DMS 273 (cell line): ENCODE measurements around the gene C7orf25.
A peak's percentile ranks its signal among the peaks of the same experiment; 100 is the strongest.

Experiments used
- DNase-seq: peaks from one replicate; lab custom pipeline; 2025; ENCODE audit not compliant: unreplicated experiment; lab: John Stamatoyannopoulos, UW

C7orf25 gene

DNA sequence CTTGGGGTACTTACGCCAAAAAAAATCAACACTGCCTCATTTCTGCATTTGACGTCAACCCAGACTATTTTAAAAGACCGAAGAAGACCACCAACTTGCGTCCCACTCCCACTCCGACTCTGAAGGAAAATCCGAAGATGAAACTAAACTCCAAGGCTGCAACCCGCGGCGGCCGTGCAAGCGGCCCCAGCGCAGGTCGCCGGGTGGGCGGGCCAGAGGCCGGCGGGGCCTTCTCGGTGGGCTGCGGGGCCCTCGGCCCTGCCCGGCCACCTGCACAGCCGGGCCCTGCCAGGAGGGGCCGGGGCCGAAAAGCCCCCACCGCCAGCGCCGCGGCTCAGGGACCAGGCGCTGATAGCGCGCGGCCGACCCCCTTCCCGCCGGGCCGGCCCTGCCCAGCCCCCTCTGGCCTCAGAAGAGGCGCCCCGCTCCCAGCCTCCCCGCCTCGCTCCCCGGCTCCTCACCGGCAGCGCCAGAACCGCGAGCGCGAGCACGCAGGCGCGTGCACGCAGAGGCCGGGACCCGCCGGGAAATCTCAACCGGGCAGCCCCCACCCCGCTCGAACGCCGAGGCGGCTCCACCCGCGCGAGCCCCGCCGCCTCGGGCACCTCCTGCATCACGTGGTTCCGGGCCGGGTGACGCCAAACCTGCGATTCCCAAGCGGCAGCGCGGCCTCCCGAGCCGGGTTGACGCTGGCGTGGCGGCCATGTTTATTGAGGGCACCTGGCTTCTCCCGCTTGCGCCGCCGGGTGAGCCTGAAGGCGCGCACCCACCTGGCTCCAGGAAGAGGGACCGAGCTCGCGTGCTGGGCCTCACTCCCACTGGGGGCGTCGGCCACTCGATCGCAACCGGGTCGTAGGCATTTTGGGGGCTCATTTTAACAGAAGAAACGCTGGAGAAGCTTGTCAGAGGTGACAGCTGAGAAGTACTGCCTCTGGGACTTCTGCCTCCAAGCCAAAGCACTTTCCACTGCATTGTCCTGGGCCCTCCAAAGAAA, at the start of gene C7orf25:
Gene C7orf25, minus strand, starts transcription at position 617 of the 994 bp plus-strand sequence. CDS start 1,170 bp downstream, outside the sequence.
- DNase-seq = peak; percentile 99

DNA sequence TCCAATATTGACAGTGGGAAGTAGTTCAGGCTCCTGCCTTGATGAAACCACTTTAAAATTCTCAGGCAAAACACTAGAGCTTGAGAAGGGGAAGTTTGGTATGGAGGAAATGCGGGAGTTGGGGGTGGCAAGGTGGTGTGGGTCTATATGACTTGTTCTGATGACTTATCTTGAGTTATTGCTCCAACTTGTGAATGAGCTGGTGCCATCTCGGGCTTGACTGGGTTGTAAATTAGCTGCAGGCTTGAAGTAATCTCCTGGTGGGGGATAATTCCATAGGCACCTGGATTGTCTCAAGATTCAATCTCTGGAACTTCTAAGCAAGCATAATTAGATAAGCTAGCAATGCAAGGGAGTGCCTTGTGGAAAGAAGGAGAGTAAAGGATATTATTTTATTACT, 49.3 kb upstream of the C7orf25 start:
- no peak for DNase-seq

DNA sequence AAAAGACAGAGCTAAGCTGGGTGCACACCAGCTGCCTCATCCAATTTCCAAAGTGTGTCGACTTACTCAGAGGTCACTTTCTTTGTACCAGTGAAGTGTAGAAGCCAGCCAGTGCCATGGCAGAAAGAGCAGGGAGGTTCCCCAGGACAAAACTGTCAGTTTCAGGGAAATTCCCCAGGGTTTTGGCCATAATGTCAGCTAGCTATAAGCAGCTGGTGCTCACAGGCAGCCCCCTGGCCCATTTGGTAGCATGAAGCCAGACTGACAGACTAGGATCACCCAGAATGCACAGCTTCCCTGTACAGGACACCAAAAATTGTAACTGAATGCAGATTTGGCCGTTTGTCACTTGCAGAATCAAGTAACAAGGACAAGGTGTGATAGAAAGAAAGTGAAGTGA, 48.9 kb upstream of the C7orf25 start:
- DNase-seq = no peak

DNA sequence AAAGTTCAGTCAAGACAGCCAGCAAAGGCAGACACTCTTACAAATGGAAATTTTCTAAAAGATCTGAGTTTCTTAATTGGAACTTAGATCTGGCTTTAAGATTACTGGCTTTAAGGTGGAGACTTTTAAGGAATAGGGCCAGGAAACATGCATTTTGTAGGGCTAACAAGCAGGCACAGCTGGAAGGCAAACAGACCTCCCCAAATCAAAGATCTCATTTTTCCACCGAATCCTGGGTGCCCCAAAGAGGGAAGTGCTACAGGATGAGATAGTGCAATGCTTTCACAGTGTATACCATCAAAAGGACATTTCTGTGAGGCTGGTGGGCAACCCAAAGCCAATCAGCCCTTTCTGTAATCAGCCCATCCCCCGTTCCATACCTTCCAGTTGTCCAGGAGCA, 47.7 kb upstream of the C7orf25 start:
- DNase-seq = no peak

DNA sequence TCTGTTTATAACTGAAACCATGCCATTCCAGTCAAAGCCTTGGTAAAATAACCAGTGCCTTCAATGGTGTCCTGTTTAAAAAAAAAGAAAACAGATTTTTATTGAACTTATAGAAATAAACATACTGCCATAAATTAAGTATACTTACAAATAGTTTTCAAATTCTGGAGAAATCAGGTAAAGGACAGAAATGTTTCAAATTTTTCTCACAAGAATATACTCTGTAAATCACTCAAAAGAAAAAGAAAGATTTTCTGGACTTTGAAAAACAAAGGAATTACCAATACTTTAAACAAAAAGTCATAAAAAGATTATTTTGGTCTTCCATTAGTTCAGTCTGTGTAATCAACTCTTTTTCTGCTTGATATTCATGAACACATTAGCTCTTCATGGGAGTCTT, 44.2 kb upstream of the C7orf25 start:
- no peak for DNase-seq

DNA sequence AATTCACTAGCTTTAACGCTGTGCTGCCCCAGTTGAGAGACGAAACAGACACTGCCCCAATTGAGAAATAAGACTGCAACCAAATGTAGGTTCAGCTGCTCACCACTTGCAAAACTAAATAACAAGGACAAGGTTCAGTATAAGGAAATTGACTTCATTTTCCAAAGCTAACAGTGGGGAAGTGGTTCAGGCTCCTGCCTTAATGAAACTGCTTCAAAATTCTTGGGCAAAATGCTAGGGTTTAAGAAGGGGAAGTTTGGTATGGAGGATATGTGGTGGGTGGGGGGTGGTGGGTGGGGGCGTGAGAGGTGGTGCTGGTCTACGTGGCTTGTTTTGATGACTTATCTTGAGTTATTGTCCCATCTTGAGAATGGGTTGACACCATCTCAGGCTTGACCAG, 42.1 kb upstream of the C7orf25 start:
- no peak for DNase-seq

DNA sequence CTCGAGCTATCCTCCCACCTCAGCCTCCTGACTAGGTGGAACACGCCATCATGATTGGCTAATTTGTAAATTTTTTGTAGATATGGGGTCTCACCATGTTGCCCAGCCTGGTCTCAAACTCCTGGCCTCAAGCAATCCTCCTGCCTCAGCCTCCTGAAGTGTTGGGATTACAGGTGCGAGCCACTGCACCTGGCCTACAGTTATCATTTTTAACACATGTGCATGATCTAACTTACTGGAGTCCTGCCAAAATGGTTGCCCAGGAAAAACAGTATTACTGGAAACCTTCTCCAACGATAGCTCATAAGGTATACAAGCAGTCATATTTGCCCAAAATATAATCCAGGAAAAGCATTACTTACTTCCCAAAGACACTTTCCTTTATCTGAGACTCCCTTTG, 40.5 kb upstream of the C7orf25 start:
- no peak for DNase-seq

DNA sequence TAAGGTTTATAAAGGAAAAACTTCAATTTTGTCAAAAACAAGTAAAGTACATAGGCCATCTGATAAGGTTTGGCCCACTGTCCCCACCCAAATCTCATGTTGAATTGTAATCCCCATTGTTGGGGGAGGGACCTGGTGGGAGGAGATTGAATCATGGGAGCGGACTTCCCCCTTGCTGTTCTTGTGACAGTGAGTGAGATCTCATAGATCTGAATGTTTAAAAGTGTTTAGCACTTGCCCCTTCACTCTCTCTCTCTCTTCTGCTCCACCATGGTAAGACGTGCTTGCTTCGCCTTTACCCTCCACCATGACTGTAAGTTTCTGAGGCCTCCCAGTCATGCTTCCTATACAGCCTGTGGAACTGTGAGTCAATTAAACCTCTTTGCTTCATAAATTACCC, 38.5 kb upstream of the C7orf25 start:
- DNase-seq = no peak

DNA sequence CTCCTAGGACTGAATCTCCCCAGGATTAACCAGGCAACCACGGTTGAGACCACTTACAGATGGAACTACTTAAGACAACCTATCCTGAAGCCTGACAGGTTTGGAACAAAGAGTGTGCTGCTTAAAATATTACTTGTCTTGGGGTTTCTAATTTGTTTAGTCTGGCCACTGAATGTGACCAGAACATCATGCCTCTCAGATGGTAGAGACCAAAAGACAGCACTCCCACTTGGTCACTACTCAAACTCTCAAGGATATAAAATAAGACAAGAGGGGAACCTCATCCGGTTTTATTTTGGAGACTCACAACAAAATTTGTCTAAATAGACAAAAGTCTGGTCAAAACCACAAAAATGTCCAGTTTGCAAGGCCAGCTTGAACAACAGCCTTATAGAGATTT, 35.7 kb upstream of the C7orf25 start:
- DNase-seq = no peak

DNA sequence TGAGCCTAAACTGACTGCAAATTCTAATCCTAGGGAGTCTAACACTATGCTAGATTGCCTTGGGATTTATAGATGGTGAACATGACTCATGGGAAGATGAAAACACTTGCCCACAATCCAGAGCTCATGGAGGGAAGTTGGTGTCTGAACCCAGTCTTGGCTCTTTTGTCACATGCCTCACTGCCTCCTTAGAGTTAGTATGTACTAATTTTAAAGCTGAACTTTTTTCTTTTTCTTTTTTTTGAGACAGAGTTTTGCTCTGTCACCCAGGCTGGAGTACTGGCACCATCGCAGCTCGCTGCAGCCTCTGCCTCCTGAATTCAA, 34.7 kb upstream of the C7orf25 start:
- DNase-seq = no peak

DNA sequence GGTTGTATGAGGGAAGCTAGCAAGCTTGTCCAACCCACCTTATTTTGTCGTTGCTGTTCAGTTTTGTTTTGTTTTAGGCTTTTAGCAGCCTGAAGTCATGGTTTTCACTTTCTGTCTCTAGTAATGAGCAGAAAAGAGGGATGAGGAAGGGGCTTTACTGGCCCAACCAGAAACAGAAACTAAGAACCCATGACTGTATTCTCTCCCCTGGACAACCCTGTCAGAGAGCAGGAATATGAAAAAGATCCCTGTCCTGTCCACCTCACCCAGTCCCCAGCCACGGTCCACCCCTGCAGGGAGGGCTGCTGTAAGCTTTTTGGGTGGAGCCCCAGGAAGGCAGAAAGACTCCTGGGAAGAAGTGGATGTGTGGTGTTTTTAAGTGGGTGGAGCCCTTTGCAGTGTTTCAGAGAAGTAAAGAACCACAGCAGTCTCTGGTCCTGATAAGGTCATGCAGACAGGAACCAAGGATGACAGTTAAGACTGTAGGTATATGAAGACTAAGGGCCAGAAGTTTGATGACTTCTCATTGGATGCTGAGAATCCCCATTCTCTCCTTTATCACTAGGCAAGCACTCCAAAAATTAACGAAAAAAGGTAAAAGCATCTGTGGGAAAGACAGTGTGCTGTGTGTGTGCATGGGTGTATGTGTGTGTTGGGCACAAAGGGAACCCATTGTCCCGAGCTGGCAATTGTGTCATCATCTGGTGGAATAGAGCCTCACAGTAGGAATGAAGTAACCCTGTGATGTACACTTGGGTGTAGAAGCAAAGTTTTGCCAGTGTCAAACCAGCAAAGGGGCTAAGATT, 34.2 kb upstream of the C7orf25 start:
- no peak for DNase-seq

DNA sequence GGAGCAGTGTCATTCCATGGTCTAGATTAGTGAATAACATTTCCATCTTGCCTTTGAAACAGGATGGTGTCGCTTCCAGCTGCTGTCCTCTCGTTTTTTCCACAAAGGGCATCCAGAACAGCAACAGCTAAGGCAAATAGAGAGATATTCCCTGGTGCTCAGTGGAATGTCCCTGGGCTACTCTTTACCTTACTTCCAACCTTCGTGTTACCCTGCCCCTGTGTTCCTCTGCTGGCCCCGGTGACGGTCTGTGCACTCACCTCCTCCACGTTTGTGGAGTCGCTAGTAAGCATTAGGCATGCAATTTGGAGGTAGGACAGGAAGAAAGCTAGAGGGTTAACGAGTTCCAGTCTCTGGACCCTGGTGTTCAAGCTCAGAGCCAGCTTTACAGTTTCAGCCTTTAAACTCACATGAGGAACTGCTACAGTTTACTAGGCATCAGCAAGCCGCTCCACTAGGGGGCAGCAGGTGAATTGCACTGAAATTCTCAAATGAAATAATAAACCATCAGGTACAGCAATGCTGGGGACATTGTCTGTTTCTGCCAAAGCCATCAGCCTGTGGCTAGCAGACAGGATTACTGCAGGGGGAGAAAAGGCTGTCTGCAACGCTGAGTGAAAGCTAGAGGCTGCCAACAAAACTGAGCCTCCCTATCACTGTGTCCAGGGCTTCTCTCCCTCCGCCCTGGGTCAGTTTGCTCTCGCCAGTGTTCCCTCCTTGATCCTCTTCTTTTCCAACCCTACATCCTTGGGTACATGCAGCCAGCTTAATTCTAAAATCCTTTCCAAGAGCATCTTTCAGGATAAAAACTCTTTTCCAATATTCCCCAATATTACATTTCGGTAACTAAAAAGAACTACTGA, 29.3 kb upstream of the C7orf25 start:
- DNase-seq = peak; percentile 87

DNA sequence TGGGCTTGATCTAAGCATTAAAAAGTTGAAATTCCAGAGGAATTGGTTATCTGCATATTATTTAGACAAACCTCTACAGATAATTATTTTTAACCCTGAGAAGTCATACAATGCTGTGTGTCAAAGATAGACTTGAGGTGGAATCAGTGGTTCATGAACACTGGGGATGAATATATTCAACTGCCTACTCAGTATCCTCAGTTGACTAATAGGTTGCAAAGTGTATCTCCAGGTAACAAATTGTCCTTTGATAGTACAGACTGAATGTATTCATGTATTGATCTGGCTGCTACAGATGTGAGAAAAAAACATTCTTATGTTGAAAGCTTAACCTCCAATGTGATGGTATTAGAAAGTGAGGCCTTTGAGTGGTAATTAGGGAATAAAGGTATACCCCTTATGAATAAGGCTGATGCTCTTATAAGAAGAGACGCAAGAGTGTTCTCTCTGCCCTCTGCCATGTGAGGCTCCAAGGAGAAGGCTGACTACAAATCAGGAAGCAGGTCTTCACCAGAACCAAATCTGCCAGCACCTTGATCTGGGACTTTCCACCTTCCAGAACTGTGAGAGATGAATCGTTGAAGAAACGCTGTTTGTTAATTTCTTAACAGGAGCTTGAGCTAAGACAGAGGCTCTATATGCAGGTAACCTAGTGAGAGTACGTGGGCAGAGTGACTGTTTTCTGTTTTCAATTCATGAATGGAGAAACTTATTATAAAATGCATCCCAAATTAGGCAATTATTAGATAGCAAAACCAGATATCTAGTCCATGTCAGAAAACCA, 27.8 kb upstream of the C7orf25 start:
- no peak for DNase-seq

DNA sequence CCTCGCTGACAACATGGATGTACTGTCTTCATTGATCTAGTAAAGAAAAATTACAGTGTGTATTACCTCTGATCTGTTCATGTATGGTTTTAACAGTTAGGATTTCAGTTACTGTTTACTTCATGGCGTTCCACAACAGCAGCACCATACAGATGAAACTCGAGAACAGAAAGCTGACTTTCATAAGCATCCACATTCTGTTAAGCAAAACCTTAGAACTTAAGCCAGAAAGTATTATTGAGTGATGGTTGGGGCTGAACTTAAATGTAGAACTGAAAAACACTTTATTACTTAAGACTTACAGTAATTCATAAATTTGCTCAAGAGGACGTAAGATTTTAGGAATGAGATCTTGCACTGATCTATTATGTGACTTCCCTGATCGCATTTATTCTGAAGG, 24.0 kb upstream of the C7orf25 start:
- DNase-seq = no peak

DNA sequence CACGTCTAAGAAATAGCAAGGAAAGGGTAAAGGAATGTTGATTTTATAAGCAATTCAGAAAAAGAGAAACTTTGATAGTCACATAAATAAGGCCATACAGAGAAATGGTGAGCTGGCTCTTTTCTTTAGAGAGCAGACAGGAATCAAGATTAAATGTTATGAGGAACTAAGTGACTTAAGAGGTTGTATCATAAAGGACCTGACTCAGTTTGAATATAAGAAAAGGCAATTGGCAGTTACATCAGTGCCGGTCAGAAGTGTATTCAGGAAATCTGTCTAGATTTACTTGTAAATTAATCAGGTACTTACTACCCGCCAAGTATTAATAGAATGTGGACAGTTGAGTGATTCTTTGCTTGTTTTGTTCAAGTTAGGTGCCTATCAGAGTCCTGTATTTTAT, 22.4 kb upstream of the C7orf25 start:
- DNase-seq = no peak

DNA sequence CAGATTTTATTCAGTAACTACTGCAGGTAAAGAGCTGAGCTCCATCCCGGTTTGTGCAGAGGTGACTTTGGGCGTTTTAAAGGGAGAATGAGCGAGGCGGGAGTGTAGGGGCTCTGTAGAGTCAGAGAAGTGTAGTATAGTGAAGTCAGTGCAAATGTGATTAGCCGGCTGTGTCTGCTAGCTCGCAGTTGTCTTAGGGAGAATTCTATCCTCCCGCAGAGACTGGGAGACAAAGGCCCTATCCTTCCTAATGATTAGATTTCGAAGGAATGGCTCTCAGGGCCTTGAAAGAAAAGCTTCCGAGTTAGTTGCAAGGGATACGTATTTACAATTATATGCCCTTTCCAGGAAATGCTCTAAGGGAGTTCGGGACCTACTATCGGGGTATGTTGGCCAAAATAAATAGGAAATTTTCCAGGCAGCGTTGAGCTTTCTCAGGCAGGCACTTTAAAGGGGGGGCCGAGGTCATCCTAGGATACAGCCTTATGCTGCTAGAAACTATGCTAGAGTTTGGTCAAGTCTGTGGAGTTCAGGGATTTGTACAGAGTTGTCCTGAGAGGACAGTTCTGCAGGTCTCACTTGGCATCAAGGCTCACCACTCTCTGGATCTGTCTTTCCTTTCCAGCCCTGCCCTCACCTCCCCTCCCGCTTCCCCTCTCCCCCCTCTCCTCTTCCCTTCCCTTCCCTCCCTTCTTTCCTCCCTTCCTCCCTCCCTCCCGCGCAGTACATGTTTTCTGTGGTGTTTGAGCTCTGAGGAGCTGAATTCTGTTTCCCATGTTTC, 21.1 kb upstream of the C7orf25 start:
- DNase-seq = peak; percentile 49

DNA sequence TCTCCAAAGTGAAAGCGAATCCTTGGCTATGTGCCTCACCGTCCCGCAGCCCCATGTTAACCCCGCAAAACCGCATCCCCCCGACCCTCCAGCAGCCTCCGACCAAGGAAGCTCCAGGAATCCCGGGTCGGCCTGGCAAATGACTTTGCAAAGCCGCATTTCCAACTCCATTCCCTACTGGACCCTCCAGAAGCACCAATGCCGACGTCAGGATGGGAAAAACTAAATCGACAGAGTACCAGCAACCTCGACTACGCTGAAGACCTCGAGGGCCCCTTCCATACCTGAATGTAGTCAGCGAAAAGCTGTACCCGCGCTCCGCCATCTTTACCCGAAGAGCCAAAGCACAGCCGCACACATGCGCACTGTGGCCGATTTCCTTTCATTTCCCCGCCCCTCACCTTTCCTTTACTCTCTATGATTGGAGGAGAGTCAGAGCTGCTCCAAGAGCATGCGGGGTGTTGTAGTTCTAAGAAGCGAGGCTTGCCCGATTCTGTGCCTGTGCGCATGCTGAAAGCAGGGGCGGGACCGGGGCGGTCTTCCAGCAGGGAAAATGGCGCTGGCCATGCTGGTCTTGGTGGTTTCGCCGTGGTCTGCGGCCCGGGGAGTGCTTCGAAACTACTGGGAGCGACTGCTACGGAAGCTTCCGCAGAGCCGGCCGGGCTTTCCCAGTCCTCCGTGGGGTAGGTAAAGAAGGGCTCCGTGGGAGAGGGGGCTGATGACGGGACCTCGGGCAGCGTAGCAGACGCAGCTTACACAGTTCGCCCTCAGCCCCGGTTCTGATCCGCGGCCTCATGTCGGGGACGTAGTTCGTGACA, 20.2 kb upstream of the C7orf25 start, which contains the start of the genes MRPL32 and PSMA2:
Gene MRPL32, plus strand, starts transcription at position 543 of the 818 bp plus-strand sequence. Its CDS starts 11 bp downstream, at position 554.
Gene PSMA2, minus strand, starts transcription at position 341 of the 818 bp plus-strand sequence. Its CDS starts 16 bp downstream, at position 325.
- DNase-seq = peak; percentile 99

DNA sequence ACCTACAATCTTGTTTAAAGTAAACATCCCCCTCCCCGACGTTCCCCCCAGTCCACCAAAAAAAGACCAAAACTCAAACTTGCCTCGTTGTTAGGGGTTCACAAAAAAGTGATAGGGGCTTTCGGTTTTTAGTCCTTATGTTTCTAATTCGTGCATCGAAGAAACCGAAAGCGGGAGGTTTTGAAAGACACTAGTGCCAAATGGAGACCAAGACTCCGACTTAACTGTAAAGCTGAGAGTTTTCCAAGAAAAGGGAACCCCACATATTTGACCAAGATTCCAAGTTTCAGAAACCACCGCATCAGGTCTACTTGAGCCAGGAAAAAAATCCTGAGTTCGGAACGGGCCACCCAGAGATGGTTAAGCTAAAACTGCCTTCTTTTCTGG, 19.6 kb upstream of the C7orf25 start:
- DNase-seq = peak; percentile 62
